ENCODE data around the gene POU2F2. TPM values are rescaled to one million over a fixed set of nuclear protein-coding genes. Genes with fewer than 3 reads are reported as not detected.

Gene POU2F2
- total and polyA plus RNA-seq, 2 donors (not counting 3 experiments of a cell fraction or from before 2014, with no cell fraction given) = 4.0 to 4.1 TPM

- H3K27me3 ChIP-seq (ENCODE audit: control insufficient read depth in 2 of 2, insufficient read depth in 2 of 2, low read length in 2 of 2) = peaks cover 0 to 8% of the 10 kb centered on the region in 2 experiments
- H4K20me1 ChIP-seq (replicated peaks; ENCODE audit: control insufficient read depth, extremely low read depth, insufficient read depth, low read length) = no peaks in the 10 kb centered on the region
- DNase-seq (ENCODE audit: low read depth, low spot score) (no peak), FAIRE-seq (no peak)
- H3K79me2 ChIP-seq (ENCODE audit: control insufficient read depth, insufficient read depth, low read length) = no peaks in the 10 kb centered on the region
- no peak overlapping the region for H3K9ac ChIP-seq (replicated peaks; ENCODE audit: extremely low read depth, insufficient read depth, low read length)
- H3K27ac ChIP-seq (ENCODE audit: insufficient read depth, low read depth, low read length) = no peak overlapping the region
- H3K4me1 ChIP-seq (ENCODE audit: control insufficient read depth, extremely low read depth, insufficient read depth, low read length) = no peaks in the 10 kb centered on the region
- no peak overlapping the region for H2AFZ ChIP-seq (ENCODE audit: low read depth, low read length)
- dilution Hi-C loops (cut with MboI; ENCODE audit: extremely low pct_ligation_motif_present, low sequenced_read_pairs) = no loop called here
- no peak overlapping the region for H3K4me3 ChIP-seq (replicated peaks in 1 of 3; ENCODE audit: insufficient read depth in 1 of 3, low read depth in 1 of 3, low read length in 3 of 3)
- no peak for TF ChIP-seq FOS (IDR thresholded peaks at IDR 0.05; ENCODE audit: borderline replicate concordance, insufficient read depth, low read length)
- TF ChIP-seq JUN (IDR thresholded peaks at IDR 0.05; ENCODE audit: borderline replicate concordance, insufficient read depth, insufficient read length, low read depth) = no peak
- TF ChIP-seq MAX (IDR thresholded peaks at IDR 0.05; ENCODE audit: insufficient read depth, insufficient read length) = no peak
- no peak for TF ChIP-seq POLR2A (IDR thresholded peaks at IDR 0.05; ENCODE audit: low read depth, low read length)
- TF ChIP-seq MYC (IDR thresholded peaks at IDR 0.05; ENCODE audit: low read depth, low read length) = no peak
- no peak for TF ChIP-seq POLR2AphosphoS5 (IDR thresholded peaks at IDR 0.05; ENCODE audit: insufficient read depth, low read depth, low read length)
- TF ChIP-seq GATA2 (IDR thresholded peaks at IDR 0.05; ENCODE audit: insufficient read depth, insufficient read length, low read depth, low read length) = no peak
- no peak for TF ChIP-seq EZH2 (IDR thresholded peaks at IDR 0.05; ENCODE audit: borderline replicate concordance, low read depth, low read length, severe bottlenecking)
- TF ChIP-seq CTCF (IDR thresholded peaks at IDR 0.05; ENCODE audit: extremely low read depth in 1 of 2, insufficient read depth in 1 of 2, low read depth in 1 of 2, low read length in 2 of 2) = no peak
- CTCF ChIA-PET = no interaction called here
- H3K4me2 ChIP-seq (ENCODE audit: insufficient read depth, low read length) = no peak overlapping the region
- POLR2A ChIA-PET = no interaction called here
- H3K9me3 ChIP-seq (replicated peaks; ENCODE audit: control insufficient read depth, insufficient read depth, low read length) = no peaks in the 10 kb centered on the region
- intact Hi-C loops (cut with micrococcal nuclease) = no loop called here
- H3K9me1 ChIP-seq (replicated peaks; ENCODE audit: control insufficient read depth, extremely low read depth, insufficient read depth, low read length) = no peaks in the 10 kb centered on the region
- BruUV-seq (replicated peaks) = no TSS peak
- no peaks in the 10 kb centered on the region for H3K36me3 ChIP-seq (ENCODE audit: control insufficient read depth in 2 of 2, extremely low read depth in 1 of 2, insufficient read depth in 2 of 2, low read length in 2 of 2)
These were observed 69.9 kb downstream of the POU2F2 start for GRCh38 chr19:42062381-42062780.
